Measurements from ENCODE around the gene SH3BGR.

SH3BGR gene

DNA sequence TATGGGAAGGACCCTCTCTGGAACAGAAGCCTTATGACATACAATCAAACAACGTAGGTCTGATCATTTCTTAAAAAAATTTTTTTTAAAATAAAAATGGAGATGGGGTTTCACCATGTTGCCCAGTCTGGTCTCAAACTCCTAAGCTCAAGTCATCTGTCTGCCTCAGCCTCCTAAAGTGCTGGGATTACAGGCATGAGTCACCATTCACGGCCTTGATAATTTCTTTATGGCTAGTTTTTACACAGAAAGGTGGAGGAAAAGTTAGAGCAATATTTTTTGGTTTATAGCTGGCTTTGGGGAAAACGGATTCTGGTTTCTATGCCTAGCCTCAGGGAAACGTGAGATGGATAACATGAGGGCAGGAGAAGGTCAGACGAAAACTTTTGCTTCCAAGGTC, 91.0 kb downstream of the SH3BGR start:
- TF ChIP-seq CTCF (IDR thresholded peaks at IDR 0.05; ENCODE audit: control insufficient read depth, extremely low read depth, insufficient read depth): no peak
- no peak overlapping the region for H3K4me3 ChIP-seq (ENCODE audit: low read depth, low read length)
- DNase-seq (ENCODE audit: low read depth): no peak

GRCh38 chr21:39546522-39546921, 94.8 kb downstream of the SH3BGR start:
- no peak for TF ChIP-seq CTCF (IDR thresholded peaks at IDR 0.05; ENCODE audit: control insufficient read depth, extremely low read depth, insufficient read depth)
- no peak overlapping the region for H3K4me3 ChIP-seq (ENCODE audit: low read depth, low read length)
- no peak for DNase-seq (ENCODE audit: low read depth)

DNA sequence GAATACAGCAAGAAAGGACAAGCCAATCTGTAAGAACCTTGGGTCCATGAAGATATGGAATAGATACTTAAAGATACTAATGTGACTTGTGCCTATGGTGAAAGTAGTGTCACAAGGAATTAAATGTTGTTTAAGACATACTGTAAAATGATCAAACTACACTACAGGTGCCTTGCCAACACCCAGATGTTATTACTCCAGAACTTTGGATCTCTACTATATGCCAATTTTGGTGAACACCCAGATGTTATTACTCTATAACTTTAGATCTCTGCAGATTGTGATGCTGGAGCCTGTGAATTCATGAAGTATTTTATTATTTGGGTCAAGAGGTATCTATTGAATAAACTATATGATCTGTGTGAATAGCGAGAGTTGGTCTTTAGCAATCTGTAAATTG, 101.1 kb downstream of the SH3BGR start:
- DNase-seq (ENCODE audit: low read depth): no peak
- TF ChIP-seq CTCF (IDR thresholded peaks at IDR 0.05; ENCODE audit: control insufficient read depth, extremely low read depth, insufficient read depth): no peak
- no peak overlapping the region for H3K4me3 ChIP-seq (ENCODE audit: low read depth, low read length)

GRCh38 chr21:39553331-39553730, 101.6 kb downstream of the SH3BGR start:
- no peak for TF ChIP-seq CTCF (IDR thresholded peaks at IDR 0.05; ENCODE audit: control insufficient read depth, extremely low read depth, insufficient read depth)
- no peak overlapping the region for H3K4me3 ChIP-seq (ENCODE audit: low read depth, low read length)
- no peak for DNase-seq (ENCODE audit: low read depth)

- TF ChIP-seq CTCF (IDR thresholded peaks at IDR 0.05; ENCODE audit: control insufficient read depth, extremely low read depth, insufficient read depth): no peak
- DNase-seq (ENCODE audit: low read depth): no peak
- H3K4me3 ChIP-seq (ENCODE audit: low read depth, low read length): no peak overlapping the region
Measured at GRCh38 chr21:39555911-39556590, 104.3 kb downstream of the SH3BGR start.

GRCh38 chr21:39559511-39559910, 107.7 kb downstream of the SH3BGR start:
- TF ChIP-seq CTCF (IDR thresholded peaks at IDR 0.05; ENCODE audit: control insufficient read depth, extremely low read depth, insufficient read depth): no peak
- no peak overlapping the region for H3K4me3 ChIP-seq (ENCODE audit: low read depth, low read length)
- no peak for DNase-seq (ENCODE audit: low read depth)

GRCh38 chr21:39561140-39561539, 109.4 kb downstream of the SH3BGR start:
- no peak for DNase-seq (ENCODE audit: low read depth)
- H3K4me3 ChIP-seq (ENCODE audit: low read depth, low read length): no peak overlapping the region
- no peak for TF ChIP-seq CTCF (IDR thresholded peaks at IDR 0.05; ENCODE audit: control insufficient read depth, extremely low read depth, insufficient read depth)
